NT2/D1 (cell line): ENCODE measurements around the gene CDC14B.

Source experiments
- DNase-seq: peaks from one replicate; pipeline ENCODE4 v3.0.0-alpha.2; 2011; ENCODE audit warnings: low read depth, low spot score
- H3K27me3 ChIP-seq: 2 replicates; pipeline ENCODE4 v1.6.0; 2011; ENCODE audit warnings: mild to moderate bottlenecking; ENCODE audit not compliant: insufficient read length, insufficient read depth
- H3K36me3 ChIP-seq: 2 replicates; pipeline ENCODE4 v1.6.1; 2011; ENCODE audit warnings: mild to moderate bottlenecking, low read length, mixed read lengths; ENCODE audit not compliant: insufficient read depth, insufficient read length
- H3K4me1 ChIP-seq: 2 replicates; pipeline ENCODE4 v1.5.1; 2011; ENCODE audit not compliant: insufficient read depth, insufficient read length
- H3K4me3 ChIP-seq: 2 replicates; pipeline ENCODE4 v1.5.1; 2011; ENCODE audit warnings: low read depth; ENCODE audit not compliant: insufficient read length
- H3K9ac ChIP-seq: 2 replicates; pipeline ENCODE4 v1.6.0; 2011; ENCODE audit warnings: low read depth; ENCODE audit not compliant: insufficient read length
- H3K9me3 ChIP-seq: 2 replicates; pipeline ENCODE4 v1.5.1; 2011; ENCODE audit warnings: mild to moderate bottlenecking, low read length; ENCODE audit not compliant: insufficient read depth
- SUZ12 ChIP-seq: IDR thresholded peaks from 2 replicates; pipeline ENCODE4 v1.6.1; 2011; ENCODE audit not compliant: insufficient read length, insufficient read depth; ENCODE audit errors: extremely low read depth
- YY1 ChIP-seq: IDR thresholded peaks from 2 replicates; pipeline ENCODE4 v1.6.1; 2011; ENCODE audit not compliant: insufficient read length, insufficient read depth
- ZNF274 ChIP-seq: IDR thresholded peaks from 2 replicates; pipeline ENCODE4 v1.6.1; 2011; ENCODE audit warnings: mild to moderate bottlenecking, low read depth, low read length

The CDC14B gene

GRCh38 chr9:96459268-96460007 lies 160.2 kb downstream of the CDC14B start:
- Histone ChIP-seq H3K4me1 (no peaks in the 10 kb centered on the region), H3K9ac (no peak overlapping the region), H3K27me3 (no peaks in the 10 kb centered on the region), H3K4me3 (no peak overlapping the region), H3K9me3 (no peaks in the 10 kb centered on the region), H3K36me3 (peaks cover 31% of the 10 kb centered on the region)
- no peak for TF ChIP-seq YY1
- no peak for TF ChIP-seq ZNF274
- no peak for TF ChIP-seq SUZ12
- no peak for DNase-seq

GRCh38 chr9:96458226-96458625 lies 161.4 kb downstream of the CDC14B start:
- H3K9me3 ChIP-seq = no peaks in the 10 kb centered on the region
- H3K27me3 ChIP-seq = no peaks in the 10 kb centered on the region
- TF ChIP-seq YY1 (no peak), ZNF274 (no peak), SUZ12 (no peak)
- peaks cover 25% of the 10 kb centered on the region for H3K36me3 ChIP-seq
- no peak overlapping the region for H3K4me3 ChIP-seq
- H3K9ac ChIP-seq = no peak overlapping the region
- no peak for DNase-seq
- no peaks in the 10 kb centered on the region for H3K4me1 ChIP-seq

GRCh38 chr9:96457266-96457665 lies 162.4 kb downstream of the CDC14B start:
- Histone ChIP-seq H3K9ac (no peak overlapping the region), H3K4me1 (no peaks in the 10 kb centered on the region), H3K27me3 (no peaks in the 10 kb centered on the region), H3K36me3 (peaks cover 25% of the 10 kb centered on the region), H3K9me3 (no peaks in the 10 kb centered on the region), H3K4me3 (no peak overlapping the region)
- DNase-seq = no peak
- no peak for TF ChIP-seq ZNF274
- no peak for TF ChIP-seq YY1
- no peak for TF ChIP-seq SUZ12

- Histone ChIP-seq H3K9ac (no peak overlapping the region), H3K27me3 (peaks cover 19% of the 10 kb centered on the region), H3K36me3 (peaks cover 8% of the 10 kb centered on the region), H3K9me3 (no peaks in the 10 kb centered on the region), H3K4me1 (peaks cover 5% of the 10 kb centered on the region), H3K4me3 (no peak overlapping the region)
- DNase-seq = no peak
- TF ChIP-seq YY1 = no peak
- TF ChIP-seq SUZ12 = no peak
- TF ChIP-seq ZNF274 = no peak
Measured at GRCh38 chr9:96453625-96454024, 166.0 kb downstream of the CDC14B start.

GRCh38 chr9:96450613-96451528 lies 168.8 kb downstream of the CDC14B start:
- no peak for TF ChIP-seq YY1
- no peak for TF ChIP-seq SUZ12
- no peak for TF ChIP-seq ZNF274
- Histone ChIP-seq H3K36me3 (peaks cover 4% of the 10 kb centered on the region), H3K4me1 (peaks cover 5% of the 10 kb centered on the region), H3K9ac (peak overlapping the region; percentile 93), H3K27me3 (peaks cover 34% of the 10 kb centered on the region), H3K4me3 (peak overlapping the region; percentile 81), H3K9me3 (no peaks in the 10 kb centered on the region)
- peak; percentile 11 for DNase-seq
